Effector memory CD4-positive, alpha-beta T cell (primary cell): ENCODE measurements around the gene WDR11.

Experiments
- DNase-seq, 3 donors: peaks; one replicate each; pipeline ENCODE4 v3.0.0-alpha.2; 2020
- H3K27ac ChIP-seq: 2 replicates; pipeline ENCODE4 v1.7.0; 2013; ENCODE audit warnings: mild to moderate bottlenecking, low read length, moderate library complexity; ENCODE audit not compliant: insufficient read depth, poor library complexity, severe bottlenecking
- H3K27me3 ChIP-seq: replicated peaks from 2 replicates; pipeline ENCODE4 v1.7.0; 2013; ENCODE audit warnings: mild to moderate bottlenecking, low read length; ENCODE audit not compliant: insufficient read depth, control insufficient read depth, poor library complexity, severe bottlenecking
- H3K36me3 ChIP-seq: 2 replicates; pipeline ENCODE4 v1.7.0; 2013; ENCODE audit warnings: mild to moderate bottlenecking, low read length, moderate library complexity; ENCODE audit not compliant: control insufficient read depth, insufficient read depth
- H3K4me1 ChIP-seq: 2 replicates; pipeline ENCODE4 v1.7.0; 2013; ENCODE audit warnings: low read length, mild to moderate bottlenecking; ENCODE audit not compliant: control insufficient read depth, insufficient read depth, poor library complexity, severe bottlenecking
- H3K4me3 ChIP-seq: 2 replicates; pipeline ENCODE4 v1.7.0; 2013; ENCODE audit warnings: low read length, low read depth, mild to moderate bottlenecking; ENCODE audit not compliant: insufficient read depth, poor library complexity, severe bottlenecking
- H3K9me3 ChIP-seq: 2 replicates; pipeline ENCODE4 v1.7.0; 2013; ENCODE audit warnings: mild to moderate bottlenecking, low read length, moderate library complexity; ENCODE audit not compliant: control insufficient read depth
- total RNA-seq, 3 donors: gene quantifications; one replicate each; lab custom pipeline; 2026; lab: John Stamatoyannopoulos, UW

Gene WDR11
- 40.6 to 45.7 (median 41.1) reads per million in 3 donors for total RNA-seq

- no peaks in the 10 kb centered on the region for H3K4me1 ChIP-seq
- H3K27ac ChIP-seq: peak within 1 kb of the TSS; percentile 77
- peak; percentile 23 to 40 (median 38) for DNase-seq
- peak within 1 kb of the TSS; percentile 84 for H3K4me3 ChIP-seq
- H3K27me3 ChIP-seq: no peaks in the 10 kb centered on the region
- no peaks in the 10 kb centered on the region for H3K9me3 ChIP-seq
- H3K36me3 ChIP-seq: no peaks in the 10 kb centered on the region
Observed at GRCh38 chr10:120850911-120851865, at the start of gene WDR11. WDR11 (plus strand) TSS chr10:120851362; CDS start chr10:120851421, 59 bp downstream.

- Histone ChIP-seq H3K4me3 (no peak overlapping the region), H3K27ac (no peak overlapping the region), H3K4me1 (no peaks in the 10 kb centered on the region), H3K36me3 (no peaks in the 10 kb centered on the region), H3K9me3 (no peaks in the 10 kb centered on the region), H3K27me3 (no peaks in the 10 kb centered on the region)
- DNase-seq: no peak
Observed at GRCh38 chr10:120802935-120803334, 48.2 kb upstream of the WDR11 start.

GRCh38 chr10:120803972-120804371, 47.2 kb upstream of the WDR11 start:
- Histone ChIP-seq H3K4me3 (no peak overlapping the region), H3K27ac (no peak overlapping the region), H3K4me1 (no peaks in the 10 kb centered on the region), H3K9me3 (no peaks in the 10 kb centered on the region), H3K27me3 (no peaks in the 10 kb centered on the region), H3K36me3 (no peaks in the 10 kb centered on the region)
- DNase-seq: no peak

- Histone ChIP-seq H3K9me3 (no peaks in the 10 kb centered on the region), H3K4me3 (no peak overlapping the region), H3K36me3 (no peaks in the 10 kb centered on the region), H3K4me1 (no peaks in the 10 kb centered on the region), H3K27me3 (no peaks in the 10 kb centered on the region), H3K27ac (no peak overlapping the region)
- DNase-seq: no peak
Observed at GRCh38 chr10:120805014-120805812, 45.9 kb upstream of the WDR11 start.

GRCh38 chr10:120806081-120806480, 45.1 kb upstream of the WDR11 start:
- no peak overlapping the region for H3K27ac ChIP-seq
- H3K36me3 ChIP-seq: no peaks in the 10 kb centered on the region
- H3K4me3 ChIP-seq: no peak overlapping the region
- H3K27me3 ChIP-seq: no peaks in the 10 kb centered on the region
- no peaks in the 10 kb centered on the region for H3K4me1 ChIP-seq
- DNase-seq: no peak
- H3K9me3 ChIP-seq: no peaks in the 10 kb centered on the region

GRCh38 chr10:120810298-120810697, 40.9 kb upstream of the WDR11 start:
- Histone ChIP-seq H3K36me3 (no peaks in the 10 kb centered on the region), H3K27me3 (no peaks in the 10 kb centered on the region), H3K9me3 (no peaks in the 10 kb centered on the region), H3K4me1 (no peaks in the 10 kb centered on the region), H3K27ac (no peak overlapping the region), H3K4me3 (no peak overlapping the region)
- DNase-seq: no peak

- Histone ChIP-seq H3K4me1 (no peaks in the 10 kb centered on the region), H3K9me3 (no peaks in the 10 kb centered on the region), H3K4me3 (no peak overlapping the region), H3K27ac (no peak overlapping the region), H3K27me3 (no peaks in the 10 kb centered on the region), H3K36me3 (no peaks in the 10 kb centered on the region)
- DNase-seq: no peak
Observed at GRCh38 chr10:120813085-120813484, 38.1 kb upstream of the WDR11 start.

- H3K36me3 ChIP-seq: no peaks in the 10 kb centered on the region
- H3K9me3 ChIP-seq: no peaks in the 10 kb centered on the region
- no peak for DNase-seq
- H3K27ac ChIP-seq: no peak overlapping the region
- H3K27me3 ChIP-seq: no peaks in the 10 kb centered on the region
- no peaks in the 10 kb centered on the region for H3K4me1 ChIP-seq
- no peak overlapping the region for H3K4me3 ChIP-seq
Observed at GRCh38 chr10:120818301-120818700, 32.9 kb upstream of the WDR11 start.

- DNase-seq: no peak
- Histone ChIP-seq H3K4me3 (no peak overlapping the region), H3K9me3 (no peaks in the 10 kb centered on the region), H3K4me1 (no peaks in the 10 kb centered on the region), H3K27ac (no peak overlapping the region), H3K27me3 (no peaks in the 10 kb centered on the region), H3K36me3 (no peaks in the 10 kb centered on the region)
Observed at GRCh38 chr10:120819366-120819765, 31.8 kb upstream of the WDR11 start.

GRCh38 chr10:120823266-120823665, 27.9 kb upstream of the WDR11 start:
- no peak overlapping the region for H3K4me3 ChIP-seq
- H3K4me1 ChIP-seq: no peaks in the 10 kb centered on the region
- H3K27ac ChIP-seq: no peak overlapping the region
- H3K9me3 ChIP-seq: no peaks in the 10 kb centered on the region
- no peaks in the 10 kb centered on the region for H3K27me3 ChIP-seq
- H3K36me3 ChIP-seq: no peaks in the 10 kb centered on the region
- DNase-seq: no peak
